GM21390 (cell line): ENCODE measurements around the gene TBX4.
"Not testable (repeated sequence)": the region's sequence is repeated elsewhere in the genome, so short reads cannot be mapped to it uniquely, and the experiment has no call there.

Experiments
- ATAC-seq: cut with Tn5 transposase; IDR thresholded peaks from one replicate; pipeline ENCODE4 v1.9.1; 2021; ENCODE audit not compliant: unreplicated experiment

The TBX4 gene

GRCh38 chr17:61427567-61427966 is 24.7 kb upstream of the TBX4 start:
- ATAC-seq, result no peak

DNA sequence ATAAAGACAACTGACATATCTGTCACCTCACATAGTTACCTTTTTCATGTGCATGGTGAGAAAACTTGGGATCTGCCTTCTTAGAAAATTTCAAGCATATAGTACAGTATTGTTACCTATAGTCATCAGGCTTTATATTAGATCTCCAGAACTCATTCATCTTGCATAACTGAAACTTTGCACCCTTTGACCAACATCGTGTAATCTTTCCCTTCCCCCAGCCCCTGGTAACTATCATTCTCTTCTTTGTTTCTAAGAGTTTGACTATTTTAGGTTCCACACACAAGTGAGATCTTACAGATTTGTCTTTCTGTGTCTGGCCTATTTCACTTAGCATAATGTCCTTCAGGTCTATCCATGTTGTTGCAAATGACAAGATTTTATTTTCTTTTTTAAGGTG is 22.9 kb upstream of the TBX4 start:
- no peak for ATAC-seq

GRCh38 chr17:61429831-61430230 is 22.4 kb upstream of the TBX4 start:
- not testable (repeated sequence) for ATAC-seq

DNA sequence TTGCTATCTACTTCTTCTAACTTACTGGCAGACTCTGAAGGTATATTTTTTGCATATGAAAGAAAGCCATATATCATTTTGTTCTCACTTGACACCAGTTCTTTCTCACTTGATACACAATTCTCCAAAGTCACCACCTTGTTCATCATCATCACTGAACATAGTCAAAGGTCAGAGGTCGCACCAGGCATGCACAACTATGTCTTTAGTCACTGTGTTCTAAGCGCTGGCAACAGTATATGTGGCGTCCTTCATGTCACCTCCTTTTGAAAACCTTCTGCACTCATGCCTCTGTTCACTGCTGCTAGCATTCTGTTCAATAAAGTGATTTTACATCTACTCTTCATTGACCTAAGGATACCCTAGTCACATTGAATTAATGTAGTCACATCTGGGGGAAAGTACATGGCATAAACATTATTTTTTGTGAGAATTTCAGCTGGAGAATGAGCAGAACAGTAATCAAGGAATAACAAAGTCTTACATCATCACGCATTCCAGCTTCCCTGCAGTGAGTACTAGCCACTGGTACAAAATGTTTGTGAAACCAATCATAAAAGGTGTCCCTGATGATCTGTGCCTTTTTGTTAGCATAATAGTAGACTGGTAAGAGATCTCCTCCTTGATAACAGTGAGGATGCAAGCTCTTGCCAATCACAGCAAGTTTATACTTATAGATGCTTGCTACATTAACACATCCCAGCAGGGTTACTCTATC is 20.5 kb upstream of the TBX4 start:
- ATAC-seq, result no peak

DNA sequence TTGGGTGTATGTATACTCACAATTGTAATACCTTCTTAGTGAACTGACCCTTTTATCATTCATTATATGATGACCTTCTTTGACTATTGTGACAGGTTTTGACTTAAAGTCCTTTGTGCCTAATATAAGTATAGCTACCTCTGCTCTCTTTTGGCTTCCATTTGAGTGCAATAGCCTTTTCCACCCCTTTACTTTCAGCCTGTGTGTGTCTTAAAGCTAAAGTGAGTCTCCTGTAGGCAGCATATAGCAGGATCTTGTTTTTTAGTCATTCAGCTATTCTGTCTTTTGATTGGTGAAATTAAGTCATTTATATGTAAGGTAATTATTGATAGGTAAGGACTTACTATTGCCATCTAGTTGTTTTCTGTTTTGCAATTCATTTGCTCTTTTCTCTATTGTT is 15.9 kb upstream of the TBX4 start:
- ATAC-seq, result no peak

GRCh38 chr17:61436995-61437704 is 15.1 kb upstream of the TBX4 start:
- ATAC-seq, result no peak

GRCh38 chr17:61440697-61441096 is 11.5 kb upstream of the TBX4 start:
- ATAC-seq, result no peak

- not testable (repeated sequence) for ATAC-seq
These were observed 10.7 kb upstream of the TBX4 start for GRCh38 chr17:61441507-61441906.

GRCh38 chr17:61442136-61442775 is 10.0 kb upstream of the TBX4 start:
- no peak for ATAC-seq

- no peak for ATAC-seq
These were observed 9.2 kb upstream of the TBX4 start for GRCh38 chr17:61442878-61443474.

DNA sequence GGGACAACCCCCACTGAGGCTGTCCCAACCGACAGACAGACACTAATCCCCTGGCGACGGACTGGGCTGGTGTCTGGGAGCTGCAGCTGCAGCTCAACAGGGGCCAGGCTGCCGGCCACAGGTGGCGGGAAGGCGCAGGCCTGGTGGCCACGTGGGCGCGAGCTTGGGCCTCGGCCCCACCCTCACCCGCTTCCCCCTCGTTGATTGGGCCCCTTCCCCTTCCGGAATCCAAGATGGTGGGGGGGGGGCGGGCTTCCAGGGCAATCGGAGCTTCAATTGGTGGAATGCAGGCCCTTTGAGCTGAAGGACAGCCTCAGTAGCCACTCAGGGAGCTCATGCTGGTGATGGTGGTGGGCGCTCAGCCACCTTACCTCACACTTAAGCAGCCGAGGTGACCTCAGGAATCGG is 8.7 kb upstream of the TBX4 start:
- ATAC-seq, result no peak

- ATAC-seq, result no peak
These were observed 8.1 kb upstream of the TBX4 start for GRCh38 chr17:61444075-61444474.

- ATAC-seq, result no peak
These were observed 7.4 kb upstream of the TBX4 start for GRCh38 chr17:61444831-61445230.

DNA sequence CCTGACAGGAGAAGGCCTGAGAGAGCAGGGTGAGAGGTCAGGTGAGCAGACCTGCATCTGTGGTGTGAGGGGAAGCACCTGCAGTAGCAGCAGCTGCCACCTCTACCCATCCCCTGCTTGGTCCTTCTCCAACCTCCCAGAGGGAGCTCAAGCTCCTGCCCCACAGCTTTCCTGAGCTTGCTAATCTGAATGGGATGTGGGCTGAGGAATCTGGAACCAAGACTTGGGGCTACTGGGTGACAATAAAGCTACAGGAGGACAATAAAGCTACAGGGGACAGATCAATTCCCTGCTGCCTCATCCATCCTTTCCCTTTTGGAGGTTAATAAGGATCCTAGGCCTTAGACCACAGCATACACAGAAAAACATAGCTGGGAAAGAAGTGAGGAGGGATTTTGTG is 4.9 kb upstream of the TBX4 start:
- ATAC-seq, result no peak

GRCh38 chr17:61448042-61448441 is 4.2 kb upstream of the TBX4 start:
- ATAC-seq, result no peak

GRCh38 chr17:61449140-61449539 is 3.1 kb upstream of the TBX4 start:
- ATAC-seq, result not testable (repeated sequence)

GRCh38 chr17:61449707-61450640 is 2.2 kb upstream of the TBX4 start:
- ATAC-seq, result no peak

GRCh38 chr17:61450641-61451537 is 1.3 kb upstream of the TBX4 start:
- ATAC-seq, result no peak

- no peak for ATAC-seq
These were observed 503 bp upstream of the TBX4 start for GRCh38 chr17:61451538-61452300.
